Lung (tissue), 12 donors: ENCODE measurements around the gene SCNN1G. TPM values are rescaled to one million over a fixed set of nuclear protein-coding genes. Genes with fewer than 3 reads are reported as not detected.
A peak's percentile ranks its signal among the peaks of the same experiment; 100 is the strongest.

Source experiments
- ATAC-seq: fragments of 200-7000 bp; cut with Tn5 transposase; one replicate; pipeline ENCODE4 v1.9.1; 2020; ENCODE audit warnings: moderate number of reproducible peaks; ENCODE audit not compliant: insufficient read depth, low FRiP score
- DNase-seq, 3 donors: peaks; one replicate each; pipeline ENCODE4 v3.0.0-alpha.2; 2013 to 2017
- H3K27ac ChIP-seq, 2 donors: one replicate each; pipeline ENCODE4 v1.5.1; 2013; ENCODE audit warnings: mild to moderate bottlenecking in 2 of 2, moderate library complexity in 2 of 2, control low read depth in 1 of 2, inconsistent platforms in 1 of 2, low read depth in 1 of 2, low read length in 1 of 2
- H3K27me3 ChIP-seq, 3 donors: one replicate each; pipeline ENCODE4 v1.5.1; 2013; ENCODE audit warnings: low read length in 2 of 3; ENCODE audit not compliant: control insufficient read depth in 3 of 3, insufficient read depth in 3 of 3
- H3K36me3 ChIP-seq, 4 donors: one replicate each; pipeline ENCODE4 v1.5.1; 2013; ENCODE audit warnings: low read length in 4 of 4, mild to moderate bottlenecking in 1 of 4, moderate library complexity in 1 of 4; ENCODE audit not compliant: control insufficient read depth in 4 of 4, insufficient read depth in 4 of 4
- H3K4me1 ChIP-seq, 5 donors: one replicate each; pipeline ENCODE4 v1.5.1; 2013; ENCODE audit warnings: low read length in 5 of 5, mild to moderate bottlenecking in 2 of 5, moderate library complexity in 1 of 5; ENCODE audit not compliant: control insufficient read depth in 5 of 5, insufficient read depth in 5 of 5
- H3K4me3 ChIP-seq: one replicate; pipeline ENCODE4 v1.5.1; 2013; ENCODE audit warnings: mild to moderate bottlenecking, control low read depth, moderate library complexity
- H3K9ac ChIP-seq, 2 donors: one replicate each; pipeline ENCODE4 v1.5.1; 2013; ENCODE audit warnings: low read length in 2 of 2, control low read depth in 1 of 2; ENCODE audit not compliant: insufficient read depth in 1 of 2
- H3K9me3 ChIP-seq, 4 donors: one replicate each; pipeline ENCODE4 v1.5.1; 2013; ENCODE audit warnings: low read length in 3 of 4, mild to moderate bottlenecking in 1 of 4, moderate library complexity in 1 of 4; ENCODE audit not compliant: control insufficient read depth in 4 of 4, insufficient read depth in 3 of 4
- CTCF ChIP-seq: IDR thresholded peaks from 2 replicates; pipeline ENCODE4 v1.5.1; 2012; ENCODE audit warnings: mild to moderate bottlenecking; ENCODE audit errors: control extremely low read depth, extremely low read depth
- WGBS, 2 donors: extraction: QIAGEN DNeasy Blood & Tissue Kit; methylation state at CpG; one replicate each; pipeline ENCODE4 v1.1.7; 2013; 5-methylcytosine and 5-hydroxymethylcytosine counted together
- polyA plus RNA-seq, 2 donors: library from polyadenylated mRNA; stranded (reverse); fragments of 200-250 nt; gene quantifications; one replicate each; pipeline ENCODE4 v1.2.1, GENCODE V29; 2013
- total RNA-seq, 2 donors: library from RNA; depleted of rRNA in 1 of 2; stranded (reverse); fragments of >200 nt in 1 of 2; gene quantifications; one replicate each; pipeline ENCODE4 v1.2.1, GENCODE V29; 2014 to 2021
- donor health status: control.
- donor health status: control.
- donor health status: Bipolar disorder and iron deficiency.
- donor health status: healthy.
- donor health status: DM: yes; HTN: yes; CAD: no.

The SCNN1G gene
- total and polyA plus RNA-seq, 4 donors: 7.3 to 16.8 (median 11.3) TPM

GRCh38 chr16:23175651-23176050, 6.9 kb upstream of the SCNN1G start:
- ATAC-seq: no peak

GRCh38 chr16:23181506-23181905, 1.0 kb upstream of the SCNN1G start:
- TF ChIP-seq CTCF: no peak
- DNase-seq: no peak
- H3K9ac ChIP-seq: no peak overlapping the region
- ATAC-seq: no peak
- peaks cover 0 to 22% (median 16%) of the 10 kb centered on the region in 3 donors for H3K27me3 ChIP-seq
- H3K9me3 ChIP-seq: no peaks in the 10 kb centered on the region
- no peaks in the 10 kb centered on the region for H3K36me3 ChIP-seq
- WGBS, 2 donors: 72 to 87% methylated on average over 4 of the region's 4 CpGs
- H3K27ac ChIP-seq: no peak overlapping the region
- peaks cover 0 to 6% (median 0%) of the 10 kb centered on the region in 5 donors for H3K4me1 ChIP-seq
- H3K4me3 ChIP-seq: no peak overlapping the region

More at GRCh38 chr16:23175651-23176050, 6.9 kb upstream of the SCNN1G start:
- H3K9me3 ChIP-seq: no peaks in the 10 kb centered on the region
- no peak for TF ChIP-seq CTCF
- H3K9ac ChIP-seq: no peak overlapping the region
- peaks cover 0 to 2% (median 0%) of the 10 kb centered on the region in 3 donors for H3K27me3 ChIP-seq
- H3K36me3 ChIP-seq: no peaks in the 10 kb centered on the region
- H3K4me3 ChIP-seq: no peak overlapping the region
- no peaks in the 10 kb centered on the region for H3K4me1 ChIP-seq
- H3K27ac ChIP-seq: no peak overlapping the region
- DNase-seq: no peak

DNA sequence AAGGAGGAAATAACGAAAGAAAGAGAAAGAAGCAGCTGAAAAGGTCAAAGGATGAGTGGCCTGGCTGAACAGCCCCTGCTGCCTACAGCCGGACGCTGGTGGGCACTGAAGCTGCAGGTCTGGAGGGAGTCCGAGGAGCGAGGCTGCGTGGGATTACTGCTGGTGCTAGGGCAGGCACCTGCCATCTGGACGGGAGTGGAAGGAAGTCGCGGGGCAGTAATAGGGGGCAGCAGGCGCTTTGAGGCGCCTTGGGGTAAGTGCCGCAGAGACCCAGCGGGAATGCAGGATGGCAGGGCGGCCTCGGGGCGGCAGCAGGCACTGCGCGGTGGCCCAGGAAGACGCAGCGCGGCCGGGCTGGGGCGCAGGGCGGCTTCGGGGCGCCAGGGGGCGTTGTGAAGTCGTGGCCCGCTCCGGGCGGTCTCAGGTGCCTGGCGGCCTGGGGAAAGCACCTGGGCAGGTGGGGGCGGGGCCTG, 303 bp upstream of the SCNN1G start:
- TF ChIP-seq CTCF: peak; percentile 91
- Histone ChIP-seq H3K4me1 (peaks cover 0 to 6% (median 0%) of the 10 kb centered on the region in 5 donors), H3K27me3 (peaks cover 0 to 22% (median 16%) of the 10 kb centered on the region in 3 donors), H3K9me3 (no peaks in the 10 kb centered on the region), H3K36me3 (no peaks in the 10 kb centered on the region), H3K9ac (no peak overlapping the region), H3K27ac (no peak overlapping the region), H3K4me3 (no peak overlapping the region)
- peak; percentile 59 to 86 (median 80) for DNase-seq
- peak; percentile 98 for ATAC-seq
- WGBS, 2 donors: 4 to 8% methylated on average over 9 to 33 of the region's 33 CpGs

GRCh38 chr16:23183543-23183862, 958 bp downstream of the SCNN1G start:
- DNase-seq (no peak), ATAC-seq (no peak)
- peaks cover 0 to 3% (median 0%) of the 10 kb centered on the region in 4 donors for H3K36me3 ChIP-seq
- H3K9me3 ChIP-seq: no peaks in the 10 kb centered on the region
- H3K9ac ChIP-seq: no peak overlapping the region
- WGBS, 2 donors: 17 to 22% methylated on average over 4 of the region's 4 CpGs
- H3K27ac ChIP-seq: no peak overlapping the region
- no peak for TF ChIP-seq CTCF
- H3K27me3 ChIP-seq: peaks cover 0 to 22% (median 16%) of the 10 kb centered on the region in 3 donors
- H3K4me3 ChIP-seq: no peak overlapping the region
- peaks cover 0 to 6% (median 0%) of the 10 kb centered on the region in 5 donors for H3K4me1 ChIP-seq
